Measurements from ENCODE around the gene IL1RN. TPM values are rescaled to one million over a fixed set of nuclear protein-coding genes. Genes with fewer than 3 reads are reported as not detected.
"Not testable (repeated sequence)": the region's sequence is repeated elsewhere in the genome, so short reads cannot be mapped to it uniquely, and the experiment has no call there.

Gene IL1RN
- total and polyA plus RNA-seq, 2 donors from 2014 or later, result 1.3 to 2.1 TPM

GRCh38 chr2:113092864-113093612 lies 34.4 kb upstream of the IL1RN start:
- no peak for TF ChIP-seq CTCF (IDR thresholded peaks at IDR 0.05; ENCODE audit: borderline replicate concordance, extremely low read depth, insufficient read depth)
- H3K9me3 ChIP-seq (ENCODE audit: control insufficient read depth in 2 of 3, insufficient read depth in 1 of 3, low read length in 3 of 3), result no peaks in the 10 kb centered on the region
- intact Hi-C loops (cut with DNase I), result no loop called here
- H3K9ac ChIP-seq (ENCODE audit: low read length in 3 of 3), result no peak overlapping the region
- H3K4me3 ChIP-seq (ENCODE audit: low read length in 3 of 3), result no peak overlapping the region
- no peak overlapping the region for H3K27ac ChIP-seq (ENCODE audit: low read depth in 2 of 2, low read length in 2 of 2)
- DNase-seq (no peak), FAIRE-seq (no peak)
- H3K36me3 ChIP-seq (ENCODE audit: control insufficient read depth in 2 of 3, insufficient read depth in 3 of 3, low read length in 3 of 3), result no peaks in the 10 kb centered on the region
- no peaks in the 10 kb centered on the region for H3K27me3 ChIP-seq (ENCODE audit: control insufficient read depth, insufficient read depth, low read length)
- no peaks in the 10 kb centered on the region for H3K4me1 ChIP-seq (ENCODE audit: control insufficient read depth in 2 of 3, insufficient read depth in 2 of 3, low read depth in 1 of 3, low read length in 3 of 3)

GRCh38 chr2:113093613-113093977 lies 33.8 kb upstream of the IL1RN start:
- DNase-seq (no peak), FAIRE-seq (no peak)
- Histone ChIP-seq H3K9me3 (ENCODE audit: control insufficient read depth in 2 of 3, insufficient read depth in 1 of 3, low read length in 3 of 3) (no peaks in the 10 kb centered on the region), H3K27me3 (ENCODE audit: control insufficient read depth, insufficient read depth, low read length) (no peaks in the 10 kb centered on the region), H3K27ac (ENCODE audit: low read depth in 2 of 2, low read length in 2 of 2) (no peak overlapping the region), H3K36me3 (ENCODE audit: control insufficient read depth in 2 of 3, insufficient read depth in 3 of 3, low read length in 3 of 3) (no peaks in the 10 kb centered on the region), H3K4me3 (ENCODE audit: low read length in 3 of 3) (no peak overlapping the region), H3K9ac (ENCODE audit: low read length in 3 of 3) (no peak overlapping the region), H3K4me1 (ENCODE audit: control insufficient read depth in 2 of 3, insufficient read depth in 2 of 3, low read depth in 1 of 3, low read length in 3 of 3) (no peaks in the 10 kb centered on the region)
- TF ChIP-seq CTCF (IDR thresholded peaks at IDR 0.05; ENCODE audit: borderline replicate concordance, extremely low read depth, insufficient read depth), result no peak
- intact Hi-C loops (cut with DNase I), result no loop called here

DNA sequence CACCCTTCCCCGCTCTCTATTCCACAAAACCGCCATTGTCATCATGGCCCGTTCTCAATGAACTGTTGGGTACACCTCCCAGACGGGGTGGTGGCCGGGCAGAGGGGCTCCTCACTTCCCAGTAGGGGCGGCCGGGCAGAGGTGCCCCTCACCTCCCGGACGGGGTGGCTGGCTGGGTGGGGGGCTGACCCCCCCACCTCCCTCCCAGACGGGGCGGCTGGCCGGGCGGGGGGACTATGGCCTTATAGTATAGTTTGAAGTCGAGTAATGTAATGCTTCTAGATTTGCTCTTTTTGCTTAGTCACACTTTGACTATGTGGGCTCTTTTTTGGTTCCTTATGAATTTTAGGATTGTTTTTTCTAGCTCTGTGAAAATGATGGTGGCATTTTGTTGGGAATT lies 31.1 kb upstream of the IL1RN start:
- H3K27ac ChIP-seq (ENCODE audit: low read depth in 2 of 2, low read length in 2 of 2); DNase-seq; intact Hi-C loops (cut with DNase I): not testable (repeated sequence)

GRCh38 chr2:113096842-113097618 lies 30.4 kb upstream of the IL1RN start:
- intact Hi-C loops (cut with DNase I); H3K27ac ChIP-seq (ENCODE audit: low read depth in 2 of 2, low read length in 2 of 2); H3K4me1 ChIP-seq (ENCODE audit: control insufficient read depth in 2 of 3, insufficient read depth in 2 of 3, low read depth in 1 of 3, low read length in 3 of 3); H3K9ac ChIP-seq (ENCODE audit: low read length in 3 of 3); H3K27me3 ChIP-seq (ENCODE audit: control insufficient read depth, insufficient read depth, low read length); H3K36me3 ChIP-seq (ENCODE audit: control insufficient read depth in 2 of 3, insufficient read depth in 3 of 3, low read length in 3 of 3); H3K9me3 ChIP-seq (ENCODE audit: control insufficient read depth in 2 of 3, insufficient read depth in 1 of 3, low read length in 3 of 3); FAIRE-seq; DNase-seq; H3K4me3 ChIP-seq (ENCODE audit: low read length in 3 of 3): not testable (repeated sequence)

More for the DNA sequence above, 31.1 kb upstream of the IL1RN start:
- not testable (repeated sequence) for H3K4me3 ChIP-seq (ENCODE audit: low read length in 3 of 3); H3K4me1 ChIP-seq (ENCODE audit: control insufficient read depth in 2 of 3, insufficient read depth in 2 of 3, low read depth in 1 of 3, low read length in 3 of 3); H3K9me3 ChIP-seq (ENCODE audit: control insufficient read depth in 2 of 3, insufficient read depth in 1 of 3, low read length in 3 of 3); H3K36me3 ChIP-seq (ENCODE audit: control insufficient read depth in 2 of 3, insufficient read depth in 3 of 3, low read length in 3 of 3); FAIRE-seq; H3K27me3 ChIP-seq (ENCODE audit: control insufficient read depth, insufficient read depth, low read length); H3K9ac ChIP-seq (ENCODE audit: low read length in 3 of 3)

Data from kidney (tissue), 14 donors.